RWPE1 (cell line): ENCODE results near the gene GUK1.
"Not testable (repeated sequence)": the region's sequence is repeated elsewhere in the genome, so short reads cannot be mapped to it uniquely, and the experiment has no call there.

ENCODE experiments used
- CTCF ChIA-PET: fragments of 350-600 bp; sonication (Branson Sonifier 250); formaldehyde crosslinking; extraction: SDS; loops from one replicate; lab custom pipeline; 2021; lab: Yijun Ruan, JAX
- POLR2A ChIA-PET: fragments of 400-600 bp; formaldehyde crosslinking; extraction: SDS; loops from one replicate; lab custom pipeline; 2020; ENCODE audit warnings: antibody characterized with exemption; ENCODE audit not compliant: low non-redundant PET; lab: Yijun Ruan, JAX
- DNase-seq: peaks from one replicate; pipeline ENCODE4 v3.0.0; 2012; ENCODE audit warnings: low spot score
- H3K27ac ChIP-seq: fragments of 450-650 bp; 2 replicates; pipeline ENCODE4 v1.5.1; 2017
- TF ChIP-seq, protein P1 (sequence below): fragments of 450-650 bp; conservative IDR thresholded peaks from 2 replicates; pipeline ENCODE4 v1.5.1; 2017; ENCODE audit warnings: low read depth, mild to moderate bottlenecking

GUK1 gene

GRCh38 chr1:228182296-228183030, 42.4 kb downstream of the GUK1 start:
- DNase-seq, result no peak
- TF ChIP-seq, protein P1, sequence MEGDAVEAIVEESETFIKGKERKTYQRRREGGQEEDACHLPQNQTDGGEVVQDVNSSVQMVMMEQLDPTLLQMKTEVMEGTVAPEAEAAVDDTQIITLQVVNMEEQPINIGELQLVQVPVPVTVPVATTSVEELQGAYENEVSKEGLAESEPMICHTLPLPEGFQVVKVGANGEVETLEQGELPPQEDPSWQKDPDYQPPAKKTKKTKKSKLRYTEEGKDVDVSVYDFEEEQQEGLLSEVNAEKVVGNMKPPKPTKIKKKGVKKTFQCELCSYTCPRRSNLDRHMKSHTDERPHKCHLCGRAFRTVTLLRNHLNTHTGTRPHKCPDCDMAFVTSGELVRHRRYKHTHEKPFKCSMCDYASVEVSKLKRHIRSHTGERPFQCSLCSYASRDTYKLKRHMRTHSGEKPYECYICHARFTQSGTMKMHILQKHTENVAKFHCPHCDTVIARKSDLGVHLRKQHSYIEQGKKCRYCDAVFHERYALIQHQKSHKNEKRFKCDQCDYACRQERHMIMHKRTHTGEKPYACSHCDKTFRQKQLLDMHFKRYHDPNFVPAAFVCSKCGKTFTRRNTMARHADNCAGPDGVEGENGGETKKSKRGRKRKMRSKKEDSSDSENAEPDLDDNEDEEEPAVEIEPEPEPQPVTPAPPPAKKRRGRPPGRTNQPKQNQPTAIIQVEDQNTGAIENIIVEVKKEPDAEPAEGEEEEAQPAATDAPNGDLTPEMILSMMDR, result no peak
- ChIA-PET POLR2A (no interaction called here), CTCF (no interaction called here)
- no peak overlapping the region for H3K27ac ChIP-seq

DNA sequence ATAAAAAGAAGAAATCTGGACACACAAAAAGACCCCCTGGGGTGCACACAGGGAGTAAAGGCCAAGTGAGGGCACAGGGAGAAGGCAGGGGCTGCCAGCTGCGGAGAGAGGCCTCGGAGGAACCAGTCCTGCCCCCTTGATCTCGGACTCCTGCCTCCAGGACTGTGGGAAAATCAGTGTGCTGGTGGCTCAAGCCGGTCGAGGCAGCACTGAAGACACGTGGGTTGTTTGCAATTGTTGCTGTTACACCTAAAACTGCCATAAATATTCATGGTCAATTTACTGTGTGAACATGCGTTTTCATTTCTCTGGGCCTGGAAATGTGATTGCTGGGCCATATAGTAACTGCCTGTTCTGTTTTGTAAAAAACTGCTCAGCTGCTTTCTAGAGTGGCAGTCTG, 44.1 kb downstream of the GUK1 start:
- DNase-seq, result no peak
- POLR2A ChIA-PET, result no interaction called here
- no peak overlapping the region for H3K27ac ChIP-seq
- TF ChIP-seq, protein P1, result no peak
- CTCF ChIA-PET, result no interaction called here

- TF ChIP-seq, protein P1, result no peak
- POLR2A ChIA-PET, result no interaction called here
Observed at GRCh38 chr1:228185641-228185965, 45.5 kb downstream of the GUK1 start.

DNA sequence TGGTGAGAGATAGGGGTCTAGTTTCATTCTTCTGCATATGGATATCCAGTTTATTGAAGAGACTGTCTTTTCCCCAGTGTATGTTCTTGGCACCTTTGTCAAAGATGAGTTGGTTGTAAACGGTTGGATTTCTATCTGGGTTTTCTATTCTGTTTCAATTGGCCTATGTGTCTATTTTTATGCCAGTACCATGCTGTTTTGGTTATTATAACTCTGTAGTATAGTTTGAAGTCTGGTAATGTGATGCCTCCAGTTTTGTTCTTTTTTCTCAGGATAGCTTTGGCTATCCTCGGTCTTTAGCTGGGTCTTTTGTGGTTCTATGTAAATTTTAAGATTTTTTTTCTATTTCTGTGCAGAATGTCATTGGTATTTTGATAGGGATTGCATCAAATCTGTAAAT, 48.2 kb downstream of the GUK1 start:
- CTCF ChIA-PET, H3K27ac ChIP-seq, DNase-seq, POLR2A ChIA-PET: not testable (repeated sequence)

More at GRCh38 chr1:228185641-228185965, 45.5 kb downstream of the GUK1 start:
- H3K27ac ChIP-seq, result no peak overlapping the region
- CTCF ChIA-PET, result no interaction called here
- DNase-seq, result no peak

DNA sequence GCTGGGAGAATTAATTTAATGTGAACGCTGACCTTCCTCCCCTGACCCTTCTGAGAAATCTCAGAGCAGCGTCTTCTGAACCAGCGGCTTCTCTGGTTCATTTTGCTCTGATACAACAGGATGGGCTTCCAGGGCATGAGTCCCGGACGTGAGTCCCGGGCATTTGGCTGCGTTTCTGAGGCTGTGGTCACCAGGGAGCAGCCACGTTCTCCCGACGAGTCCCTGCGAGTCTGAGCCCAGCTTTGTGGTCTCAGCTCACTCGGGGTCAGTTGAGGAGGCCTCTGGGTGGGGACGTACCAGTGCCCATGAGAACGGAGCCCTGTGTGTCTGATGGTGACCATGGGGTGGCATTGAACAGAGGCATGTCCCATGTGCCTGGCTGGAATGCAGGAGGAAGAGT, 50.1 kb downstream of the GUK1 start:
- TF ChIP-seq, protein P1, result no peak
- ChIA-PET CTCF (no interaction called here), POLR2A (no interaction called here)
- H3K27ac ChIP-seq, result no peak overlapping the region
- no peak for DNase-seq

DNA sequence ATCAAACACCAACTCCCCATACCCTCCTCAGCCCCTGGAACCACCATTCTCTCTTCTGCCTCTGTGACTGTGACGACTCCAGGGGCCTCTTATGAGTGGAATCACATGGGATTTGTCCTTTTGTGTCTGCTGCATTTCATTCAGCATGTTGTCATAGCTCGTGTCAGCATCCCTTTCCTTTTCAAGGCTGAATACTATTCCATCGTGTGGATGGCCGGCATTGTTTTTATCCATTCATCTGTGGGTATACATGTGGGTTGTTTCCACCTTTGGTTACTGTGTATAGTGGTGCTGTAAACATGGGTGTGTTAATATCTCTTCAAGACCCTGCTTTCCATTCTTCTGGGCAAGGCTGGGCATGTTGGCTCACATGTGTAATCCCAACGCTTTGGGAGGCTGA, 50.7 kb downstream of the GUK1 start:
- TF ChIP-seq, protein P1, result no peak
- no peak overlapping the region for H3K27ac ChIP-seq
- no peak for DNase-seq
- ChIA-PET POLR2A (no interaction called here), CTCF (no interaction called here)

GRCh38 chr1:228194436-228194835, 54.4 kb downstream of the GUK1 start:
- ChIA-PET CTCF (no interaction called here), POLR2A (no interaction called here)
- H3K27ac ChIP-seq, result no peak overlapping the region
- no peak for DNase-seq
- TF ChIP-seq, protein P1, result no peak
